Coronary artery (tissue), 2 donors: ENCODE results near the gene SLC25A39.

ENCODE experiments used
- DNase-seq: peaks from one replicate; pipeline ENCODE4 v3.0.0-alpha.2; 2017; ENCODE audit warnings: low spot score
- H3K27ac ChIP-seq, 2 donors: fragments of 200-600 bp; sonication (generic); one replicate each; pipeline ENCODE4 v1.5.1; 2016 to 2019
- H3K4me3 ChIP-seq: fragments of 200-600 bp; sonication (generic); 2 replicates; pipeline ENCODE4 v1.5.1; 2016; ENCODE audit warnings: mild to moderate bottlenecking, moderate library complexity
- TF ChIP-seq, protein P1 (sequence below): fragments of 200-600 bp; sonication (generic); IDR thresholded peaks from one replicate; pipeline ENCODE4 v1.5.1; 2019; ENCODE audit warnings: antibody characterized with exemption

Gene SLC25A39

DNA sequence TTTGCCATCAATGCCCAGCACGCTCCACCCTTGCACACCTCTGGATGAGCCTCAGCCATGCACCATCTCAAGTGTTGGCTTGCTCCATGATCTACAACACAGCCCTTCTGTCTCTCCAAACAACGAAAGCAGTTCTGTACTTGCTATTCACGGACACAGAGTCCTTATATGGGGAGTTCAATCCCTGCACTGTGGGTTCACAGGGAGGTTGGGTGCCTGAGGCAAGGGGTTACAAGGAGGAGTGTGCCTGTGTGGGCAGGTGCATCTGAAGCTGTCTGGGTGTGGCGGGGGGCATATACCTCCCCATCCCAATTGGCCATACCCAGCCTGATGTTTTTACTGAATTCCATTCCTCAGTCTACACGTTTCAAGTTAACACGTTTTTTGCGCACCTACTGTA, 10.6 kb downstream of the SLC25A39 start:
- no peak overlapping the region for H3K27ac ChIP-seq
- H3K4me3 ChIP-seq: no peak overlapping the region
- DNase-seq: no peak
- TF ChIP-seq, protein P1, sequence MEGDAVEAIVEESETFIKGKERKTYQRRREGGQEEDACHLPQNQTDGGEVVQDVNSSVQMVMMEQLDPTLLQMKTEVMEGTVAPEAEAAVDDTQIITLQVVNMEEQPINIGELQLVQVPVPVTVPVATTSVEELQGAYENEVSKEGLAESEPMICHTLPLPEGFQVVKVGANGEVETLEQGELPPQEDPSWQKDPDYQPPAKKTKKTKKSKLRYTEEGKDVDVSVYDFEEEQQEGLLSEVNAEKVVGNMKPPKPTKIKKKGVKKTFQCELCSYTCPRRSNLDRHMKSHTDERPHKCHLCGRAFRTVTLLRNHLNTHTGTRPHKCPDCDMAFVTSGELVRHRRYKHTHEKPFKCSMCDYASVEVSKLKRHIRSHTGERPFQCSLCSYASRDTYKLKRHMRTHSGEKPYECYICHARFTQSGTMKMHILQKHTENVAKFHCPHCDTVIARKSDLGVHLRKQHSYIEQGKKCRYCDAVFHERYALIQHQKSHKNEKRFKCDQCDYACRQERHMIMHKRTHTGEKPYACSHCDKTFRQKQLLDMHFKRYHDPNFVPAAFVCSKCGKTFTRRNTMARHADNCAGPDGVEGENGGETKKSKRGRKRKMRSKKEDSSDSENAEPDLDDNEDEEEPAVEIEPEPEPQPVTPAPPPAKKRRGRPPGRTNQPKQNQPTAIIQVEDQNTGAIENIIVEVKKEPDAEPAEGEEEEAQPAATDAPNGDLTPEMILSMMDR: no peak

DNA sequence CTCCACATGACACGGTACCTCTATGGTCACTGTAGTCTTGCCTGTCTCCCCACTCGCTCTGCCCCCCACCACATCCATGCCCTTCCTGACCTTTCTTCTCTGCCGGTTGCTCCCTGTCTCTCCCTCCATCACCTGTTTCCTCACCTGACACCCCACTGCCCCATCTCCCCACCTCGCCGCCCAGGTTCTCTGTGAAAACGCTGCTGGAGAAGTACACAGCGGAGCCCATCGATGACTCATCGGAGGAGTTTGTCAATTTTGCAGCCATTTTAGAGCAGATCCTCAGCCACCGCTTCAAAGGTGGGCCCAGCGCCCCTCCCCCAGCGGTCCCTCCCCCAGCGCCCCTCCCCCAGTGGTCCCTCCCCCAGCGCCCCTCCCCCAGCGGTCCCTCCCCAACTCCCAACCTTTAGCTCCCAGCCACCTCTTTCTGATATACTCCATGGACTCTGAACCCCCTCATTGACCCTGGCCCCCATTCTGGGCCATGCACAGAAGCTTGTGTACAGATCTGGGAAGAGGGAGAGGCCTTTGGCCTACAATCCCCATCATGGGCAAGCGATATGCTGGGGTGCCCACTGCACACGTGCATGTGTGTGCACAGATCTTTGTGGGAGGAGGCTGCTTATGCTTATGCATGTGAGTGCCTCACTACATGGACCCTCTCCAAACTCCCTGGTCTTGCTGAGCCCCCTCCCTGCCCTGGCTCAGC, 12.1 kb downstream of the SLC25A39 start:
- no peak for DNase-seq
- TF ChIP-seq, protein P1: no peak
- Histone ChIP-seq H3K4me3 (no peak overlapping the region), H3K27ac (no peak overlapping the region)

DNA sequence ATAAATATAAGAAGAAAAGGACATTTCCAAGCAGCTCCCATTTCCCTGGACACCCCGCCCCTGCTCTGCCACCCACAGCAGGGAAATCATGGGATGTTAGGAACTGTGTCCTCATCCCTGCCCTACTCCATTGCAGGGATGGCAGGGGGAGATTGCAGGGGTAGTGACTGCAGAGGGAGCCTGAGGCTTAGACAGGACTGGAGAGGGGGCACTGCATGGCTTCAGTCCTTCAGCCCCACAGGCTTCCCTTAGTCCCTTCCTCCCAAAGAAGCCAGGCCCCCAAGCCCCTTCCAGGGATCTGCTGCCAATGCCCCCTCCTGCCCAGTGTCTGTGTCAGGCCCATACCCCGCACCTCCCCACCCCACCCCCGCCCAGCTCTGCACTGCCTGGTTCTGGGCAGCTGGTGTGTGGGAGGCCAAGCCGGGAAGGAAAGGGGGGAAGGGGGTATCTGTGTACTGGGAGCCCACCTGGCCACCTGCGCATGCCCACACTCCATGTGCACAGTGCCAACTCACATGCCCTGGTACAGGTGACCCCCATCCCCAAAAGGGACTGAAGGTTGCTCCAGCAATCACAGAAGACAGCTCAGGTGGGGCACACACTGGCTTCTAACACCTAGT, 13.0 kb downstream of the SLC25A39 start:
- DNase-seq: no peak
- H3K4me3 ChIP-seq: no peak overlapping the region
- TF ChIP-seq, protein P1: no peak
- no peak overlapping the region for H3K27ac ChIP-seq

DNA sequence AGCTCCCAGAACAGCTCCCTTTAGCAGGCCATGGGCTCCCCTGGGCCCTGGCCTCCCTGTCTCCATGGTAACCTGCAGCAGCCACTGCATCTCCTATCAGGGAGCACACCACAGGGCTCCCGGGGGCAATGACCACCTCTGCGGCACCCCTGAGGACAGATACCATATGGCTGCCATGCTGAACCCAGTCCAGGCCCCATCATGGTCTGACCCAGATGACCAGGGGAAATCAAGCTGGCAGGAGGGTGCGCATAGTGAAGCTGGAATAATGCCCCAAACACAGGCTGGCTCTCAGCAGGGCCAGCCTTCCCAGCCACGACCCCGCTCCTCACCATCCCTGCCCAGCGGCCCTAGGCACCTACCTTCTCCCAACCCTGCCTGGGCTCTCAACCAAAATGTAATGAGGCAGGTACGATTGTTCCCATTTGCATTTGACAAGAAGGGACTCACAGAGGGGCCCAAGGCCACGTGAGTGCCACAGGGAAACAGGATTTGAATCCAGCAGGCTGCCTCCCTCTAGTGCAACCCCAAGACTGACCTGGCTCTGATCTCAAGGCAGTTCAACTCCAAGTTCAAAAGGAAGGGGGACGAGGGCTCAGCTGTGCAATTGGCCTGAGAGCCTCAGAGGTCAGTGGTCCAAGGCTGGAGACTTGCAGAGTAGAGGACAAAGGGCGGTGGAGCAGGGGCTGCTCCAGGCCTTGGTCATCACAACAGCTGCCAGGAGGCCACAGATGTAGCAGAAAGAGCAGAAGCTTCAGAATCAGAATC, 13.8 kb downstream of the SLC25A39 start:
- H3K4me3 ChIP-seq: no peak overlapping the region

DNA sequence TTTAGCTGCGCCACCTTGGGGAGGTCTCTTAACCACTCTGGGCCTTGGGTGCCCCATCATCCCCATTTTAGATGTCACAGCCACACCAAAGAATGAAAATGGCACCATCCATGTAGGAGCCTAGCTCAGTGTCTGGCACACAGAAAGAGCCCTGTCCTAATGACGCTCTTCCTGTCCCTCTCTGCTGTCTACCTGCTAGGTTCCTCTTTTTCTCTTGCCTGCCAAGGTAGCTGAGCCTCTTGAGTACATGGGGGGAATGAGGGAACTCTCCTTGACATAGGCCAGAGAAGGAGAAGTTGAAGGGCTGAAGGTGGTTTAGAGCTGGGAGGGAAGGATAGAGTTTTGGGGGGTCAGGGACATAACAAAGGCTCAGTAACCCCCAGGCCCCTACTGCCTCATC, 14.4 kb downstream of the SLC25A39 start:
- H3K27ac ChIP-seq: no peak overlapping the region
- no peak overlapping the region for H3K4me3 ChIP-seq
- TF ChIP-seq, protein P1: no peak

More for the DNA sequence above, 13.8 kb downstream of the SLC25A39 start:
- TF ChIP-seq, protein P1: no peak
- DNase-seq: no peak
- no peak overlapping the region for H3K27ac ChIP-seq

DNA sequence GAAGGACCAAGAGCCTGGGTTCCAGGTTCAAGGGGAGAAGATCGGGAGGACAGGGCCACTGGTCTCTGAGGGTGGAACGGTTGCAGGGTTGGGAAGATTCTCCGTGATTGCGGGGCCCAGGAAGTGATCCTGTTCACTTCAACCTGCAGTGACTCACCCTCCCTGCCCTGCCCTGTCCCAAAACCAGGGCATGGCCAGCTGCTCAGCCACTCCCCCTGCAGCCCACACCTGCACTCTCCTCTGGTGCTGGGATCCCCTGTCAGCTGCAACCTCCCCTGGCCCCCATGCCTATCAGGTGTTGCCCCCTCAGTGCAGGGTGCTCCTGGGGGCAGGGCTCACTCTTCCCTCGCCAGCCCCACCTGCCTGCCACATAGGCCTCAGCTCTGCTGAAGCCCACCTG, 15.2 kb downstream of the SLC25A39 start:
- no peak overlapping the region for H3K27ac ChIP-seq
- no peak overlapping the region for H3K4me3 ChIP-seq
- DNase-seq: no peak
- TF ChIP-seq, protein P1: no peak

More for the DNA sequence above, 14.4 kb downstream of the SLC25A39 start:
- DNase-seq: no peak
